AG10803 (cell line): ENCODE measurements around the gene LSM14A.
A peak's percentile ranks its signal among the peaks of the same experiment; 100 is the strongest.
"Not testable (repeated sequence)": the region's sequence is repeated elsewhere in the genome, so short reads cannot be mapped to it uniquely, and the experiment has no call there.

Source experiments
- DNase-seq: peaks from one replicate; pipeline ENCODE4 v3.0.0; 2010; ENCODE audit warnings: low read depth
- H3K4me3 ChIP-seq: 2 replicates; pipeline ENCODE4 v1.5.1; 2011; ENCODE audit warnings: mild to moderate bottlenecking, low read length, control low read depth
- CTCF ChIP-seq: conservative IDR thresholded peaks from 2 replicates; pipeline ENCODE4 v1.5.1; 2011; ENCODE audit warnings: mild to moderate bottlenecking, low read length, control low read depth, inconsistent platforms

LSM14A gene

DNA sequence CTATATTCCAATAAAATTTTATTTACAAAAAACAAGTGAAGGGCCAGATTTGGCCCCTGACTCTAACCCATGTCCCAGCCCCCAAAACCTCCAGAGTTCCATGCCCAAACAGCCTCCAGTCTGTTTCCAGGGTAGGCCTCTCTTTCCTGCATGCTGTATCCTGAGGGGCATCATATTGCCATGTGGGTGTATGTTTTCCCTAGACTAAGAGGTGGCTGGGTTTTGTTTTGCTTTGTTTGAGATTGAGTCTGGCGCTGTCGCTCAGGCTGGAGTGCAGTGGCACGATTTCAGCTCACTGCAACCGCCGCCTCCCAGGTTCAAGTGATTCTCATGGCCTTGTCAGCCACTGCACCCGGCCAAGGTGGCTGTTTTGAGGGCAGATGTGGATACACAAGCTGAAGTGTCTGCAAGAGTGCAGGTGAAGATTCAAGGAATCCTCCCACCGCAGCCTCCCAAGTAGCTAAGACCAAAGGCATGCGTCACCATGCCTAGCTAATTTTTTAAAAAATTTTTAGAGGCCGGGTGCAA, 23.6 kb upstream of the LSM14A start:
- no peak for TF ChIP-seq CTCF
- DNase-seq: no peak
- no peak overlapping the region for H3K4me3 ChIP-seq

DNA sequence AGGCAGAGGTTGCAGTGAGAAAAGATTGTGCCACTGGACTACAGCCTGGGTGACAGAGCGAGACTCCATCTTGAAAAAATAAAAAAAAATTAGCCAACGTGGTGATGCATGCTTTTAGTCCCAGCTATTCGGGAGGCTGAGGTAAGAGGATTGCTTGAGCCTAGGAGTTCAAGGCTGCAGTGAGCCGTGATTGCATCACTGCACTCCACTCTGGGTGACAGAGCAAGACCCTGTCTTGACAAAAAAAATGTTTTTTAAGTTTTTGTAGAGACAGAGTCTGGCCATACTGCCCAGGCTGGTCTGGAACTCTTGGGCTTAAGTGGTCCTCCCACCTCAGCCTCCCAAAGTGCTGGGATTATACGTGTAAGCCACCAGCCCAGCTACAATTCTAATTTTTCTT, 22.4 kb upstream of the LSM14A start:
- TF ChIP-seq CTCF: no peak
- no peak overlapping the region for H3K4me3 ChIP-seq
- no peak for DNase-seq

- no peak overlapping the region for H3K4me3 ChIP-seq
- no peak for TF ChIP-seq CTCF
- no peak for DNase-seq
Observed at GRCh38 chr19:34150558-34150957, 21.7 kb upstream of the LSM14A start.

DNA sequence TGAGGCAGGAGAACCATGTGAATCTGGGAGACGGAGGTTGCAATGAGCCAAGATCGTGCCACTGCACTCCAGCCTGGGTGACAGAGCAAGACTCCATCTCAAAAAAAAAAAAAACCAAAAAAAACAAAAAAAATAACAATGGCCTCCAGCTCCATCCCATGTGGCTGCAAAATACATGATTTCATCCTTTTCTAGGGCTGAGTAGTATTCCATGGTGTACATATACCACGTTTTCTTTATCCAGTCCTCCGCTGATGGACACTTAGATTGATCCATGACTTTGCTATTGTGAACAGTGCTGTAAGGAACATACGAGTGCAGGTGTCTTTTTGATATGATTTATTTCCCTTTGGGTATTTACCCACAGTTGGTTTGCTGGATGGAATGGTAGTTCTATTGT, 20.9 kb upstream of the LSM14A start:
- TF ChIP-seq CTCF: no peak
- no peak overlapping the region for H3K4me3 ChIP-seq
- no peak for DNase-seq

- DNase-seq: no peak
- TF ChIP-seq CTCF: no peak
- H3K4me3 ChIP-seq: no peak overlapping the region
Observed at GRCh38 chr19:34154401-34154800, 17.9 kb upstream of the LSM14A start.

DNA sequence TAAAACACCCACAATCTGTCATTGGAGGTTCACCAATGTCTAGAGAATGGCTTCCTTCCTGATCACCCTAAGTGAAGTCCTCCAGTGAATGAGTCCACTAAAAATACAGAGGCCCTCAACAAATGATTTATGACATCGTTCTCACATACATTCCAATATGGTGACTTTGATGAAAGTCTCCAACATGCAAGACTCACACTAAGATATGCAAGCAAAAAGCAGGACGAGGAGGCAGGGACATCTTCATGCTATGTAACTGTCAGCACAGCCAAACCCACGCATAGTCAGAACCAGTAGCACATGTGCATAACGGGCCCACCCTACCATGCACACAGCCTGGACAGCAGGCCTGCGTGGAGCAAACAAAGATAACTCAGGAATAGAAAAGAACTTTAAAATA, 16.6 kb upstream of the LSM14A start:
- peak; percentile 41 for DNase-seq
- no peak for TF ChIP-seq CTCF
- no peak overlapping the region for H3K4me3 ChIP-seq

- not testable (repeated sequence) for H3K4me3 ChIP-seq, DNase-seq
Observed at GRCh38 chr19:34158966-34159365, 13.3 kb upstream of the LSM14A start.

GRCh38 chr19:34159541-34159940, 12.8 kb upstream of the LSM14A start:
- not testable (repeated sequence) for DNase-seq, H3K4me3 ChIP-seq

- not testable (repeated sequence) for H3K4me3 ChIP-seq, DNase-seq
Observed at GRCh38 chr19:34161902-34162301, 10.4 kb upstream of the LSM14A start.
